Transverse colon (tissue), 4 donors: ENCODE measurements around the gene PRR5L.

Experiments used
- CTCF ChIP-seq, 5 experiments: fragments of 200-600 bp in 3 of 5; fragments of 450-650 bp in 2 of 5; sonication (generic) in 3 of 5; IDR thresholded peaks; 1 replicate in 2 of 5; 2 replicates in 3 of 5; pipeline ENCODE4 v1.5.1; 2016 to 2017; ENCODE audit warnings: antibody characterized with exemption in 5 of 5, inconsistent platforms in 3 of 5, mild to moderate bottlenecking in 2 of 5, moderate library complexity in 1 of 5
- POLR2AphosphoS5 ChIP-seq, 3 donors: sonication (generic); formaldehyde crosslinking; IDR thresholded peaks; one replicate each; pipeline ENCODE4 v1.6.1; 2016; ENCODE audit warnings: antibody characterized with exemption in 3 of 3

- TF ChIP-seq CTCF (IDR thresholded peaks at IDR 0.05) = no peak
- TF ChIP-seq POLR2AphosphoS5 (IDR thresholded peaks at IDR 0.05) = no peak
Measured at GRCh38 chr11:36498721-36499120, 202.6 kb downstream of the PRR5L start.
